Gastroesophageal sphincter (tissue), 4 donors: ENCODE results near the gene SLC22A5. TPM values are rescaled to one million over a fixed set of nuclear protein-coding genes. Genes with fewer than 3 reads are reported as not detected.

ENCODE experiments used
- ATAC-seq: fragments of 150-250 bp; one replicate; pipeline ENCODE4 v1.9.1; 2016; ENCODE audit warnings: mild to moderate bottlenecking, moderate library complexity
- H3K27ac ChIP-seq, 4 donors: fragments of 200-600 bp; sonication (generic) in 3 of 4; 1 replicate in 3 of 4; 2 replicates in 1 of 4; pipeline ENCODE4 v1.5.1; 2016 to 2019
- H3K27me3 ChIP-seq: fragments of 200-600 bp; sonication (generic); one replicate; pipeline ENCODE4 v1.5.1; 2019
- H3K36me3 ChIP-seq, 2 donors: fragments of 200-600 bp; sonication (generic); one replicate each; pipeline ENCODE4 v1.5.1; 2019; ENCODE audit warnings: control low read depth in 1 of 2
- H3K4me1 ChIP-seq, 3 donors: fragments of 200-600 bp; sonication (generic); 1 replicate in 2 of 3; 2 replicates in 1 of 3; pipeline ENCODE4 v1.5.1; 2016 to 2019; ENCODE audit warnings: control low read depth in 2 of 3
- H3K4me3 ChIP-seq, 2 donors: fragments of 200-600 bp; sonication (generic); one replicate each; pipeline ENCODE4 v1.5.1; 2019; ENCODE audit warnings: mild to moderate bottlenecking in 1 of 2, moderate library complexity in 1 of 2
- H3K9me3 ChIP-seq, 3 donors: fragments of 200-600 bp; sonication (generic); one replicate each; pipeline ENCODE4 v1.5.1; 2017 to 2019; ENCODE audit warnings: control low read depth in 2 of 3
- CTCF ChIP-seq, 4 experiments: fragments of 200-600 bp in 2 of 4; fragments of 450-650 bp in 2 of 4; sonication (generic) in 1 of 4; IDR thresholded peaks; one replicate each; pipeline ENCODE4 v1.5.1; 2017 to 2019; ENCODE audit warnings: antibody characterized with exemption in 4 of 4, mild to moderate bottlenecking in 2 of 4, moderate library complexity in 2 of 4
- EP300 ChIP-seq: sonication (generic); formaldehyde crosslinking; IDR thresholded peaks from one replicate; pipeline ENCODE4 v1.6.1; 2017; ENCODE audit warnings: antibody characterized with exemption, mild to moderate bottlenecking
- POLR2A ChIP-seq, 2 donors: fragments of 450-650 bp; IDR thresholded peaks; one replicate each; pipeline ENCODE4 v1.6.1; 2017; ENCODE audit warnings: antibody characterized with exemption in 2 of 2, mild to moderate bottlenecking in 2 of 2, moderate library complexity in 1 of 2
- POLR2AphosphoS5 ChIP-seq: sonication (generic); formaldehyde crosslinking; IDR thresholded peaks from one replicate; pipeline ENCODE4 v1.6.1; 2017; ENCODE audit warnings: antibody characterized with exemption
- WGBS, 2 donors: methylation state at CpG; one replicate each; pipeline ENCODE4 v1.1.5; 2018; ENCODE audit warnings: low coverage in 1 of 2; 5-methylcytosine and 5-hydroxymethylcytosine counted together
- total RNA-seq, 4 donors: library from RNA; depleted of rRNA; stranded (reverse); fragments of >200 nt; gene quantifications; one replicate each; pipeline ENCODE4 v1.1.0, GENCODE V29; 2016

Gene SLC22A5
- total RNA-seq, 4 donors from 2014 or later: 6.5 to 9.6 (median 7.5) TPM

GRCh38 chr5:132381614-132382013, 12.1 kb downstream of the SLC22A5 start:
- peaks cover 0 to 61% of the 10 kb centered on the region in 2 donors for H3K36me3 ChIP-seq
- H3K27ac ChIP-seq: no peak overlapping the region
- no peak for ATAC-seq
- H3K9me3 ChIP-seq: no peaks in the 10 kb centered on the region
- WGBS, 2 donors: 89% methylated on average over 1 of the region's 1 CpG; no CpG with 5 or more reads in 1 of the 2 donors
- H3K4me1 ChIP-seq: peaks cover 0 to 31% (median 11%) of the 10 kb centered on the region in 3 donors
- TF ChIP-seq POLR2A (IDR thresholded peaks at IDR 0.05): no peak
- no peak for TF ChIP-seq CTCF (IDR thresholded peaks at IDR 0.05)
- TF ChIP-seq POLR2AphosphoS5: no peak
- no peak for TF ChIP-seq EP300
- no peak overlapping the region for H3K4me3 ChIP-seq
- H3K27me3 ChIP-seq: no peaks in the 10 kb centered on the region

- ATAC-seq: no peak
- TF ChIP-seq POLR2AphosphoS5 (no peak), CTCF (IDR thresholded peaks at IDR 0.05) (no peak), EP300 (no peak), POLR2A (IDR thresholded peaks at IDR 0.05) (no peak)
- peaks cover 11 to 33% (median 27%) of the 10 kb centered on the region in 3 donors for H3K4me1 ChIP-seq
- no peak overlapping the region for H3K27ac ChIP-seq
- H3K36me3 ChIP-seq: peaks cover 0 to 57% of the 10 kb centered on the region in 2 donors
- no peaks in the 10 kb centered on the region for H3K27me3 ChIP-seq
- no peak overlapping the region for H3K4me3 ChIP-seq
- WGBS, 2 donors: 100% methylated on average over 1 of the region's 1 CpG
- no peaks in the 10 kb centered on the region for H3K9me3 ChIP-seq
These were observed 13.8 kb downstream of the SLC22A5 start for GRCh38 chr5:132383261-132383660.

- Histone ChIP-seq H3K9me3 (no peaks in the 10 kb centered on the region), H3K4me3 (no peak overlapping the region), H3K4me1 (peaks cover 18 to 40% (median 34%) of the 10 kb centered on the region in 3 donors), H3K27me3 (no peaks in the 10 kb centered on the region), H3K36me3 (peaks cover 0 to 50% of the 10 kb centered on the region in 2 donors), H3K27ac (no peak overlapping the region)
- 79 to 81% methylated on average over 5 of the region's 5 CpGs for WGBS, 2 donors
- ATAC-seq: no peak
- TF ChIP-seq EP300: no peak
- no peak for TF ChIP-seq POLR2AphosphoS5
- TF ChIP-seq POLR2A (IDR thresholded peaks at IDR 0.05): no peak
- TF ChIP-seq CTCF (IDR thresholded peaks at IDR 0.05): no peak
These were observed 14.5 kb downstream of the SLC22A5 start for GRCh38 chr5:132383984-132384383.

- no peak for ATAC-seq
- 87 to 92% methylated on average over 3 to 4 of the region's 4 CpGs for WGBS, 2 donors
- no peaks in the 10 kb centered on the region for H3K27me3 ChIP-seq
- no peak for TF ChIP-seq EP300
- TF ChIP-seq POLR2A (IDR thresholded peaks at IDR 0.05): no peak
- TF ChIP-seq CTCF (IDR thresholded peaks at IDR 0.05): no peak
- no peak for TF ChIP-seq POLR2AphosphoS5
- H3K4me3 ChIP-seq: no peak overlapping the region
- no peaks in the 10 kb centered on the region for H3K9me3 ChIP-seq
- H3K36me3 ChIP-seq: peaks cover 0 to 44% of the 10 kb centered on the region in 2 donors
- H3K27ac ChIP-seq: no peak overlapping the region
- peaks cover 21 to 46% (median 40%) of the 10 kb centered on the region in 3 donors for H3K4me1 ChIP-seq
These were observed 15.1 kb downstream of the SLC22A5 start for GRCh38 chr5:132384506-132385050.
